ENCODE results near the gene GPR84.

Gene GPR84

DNA sequence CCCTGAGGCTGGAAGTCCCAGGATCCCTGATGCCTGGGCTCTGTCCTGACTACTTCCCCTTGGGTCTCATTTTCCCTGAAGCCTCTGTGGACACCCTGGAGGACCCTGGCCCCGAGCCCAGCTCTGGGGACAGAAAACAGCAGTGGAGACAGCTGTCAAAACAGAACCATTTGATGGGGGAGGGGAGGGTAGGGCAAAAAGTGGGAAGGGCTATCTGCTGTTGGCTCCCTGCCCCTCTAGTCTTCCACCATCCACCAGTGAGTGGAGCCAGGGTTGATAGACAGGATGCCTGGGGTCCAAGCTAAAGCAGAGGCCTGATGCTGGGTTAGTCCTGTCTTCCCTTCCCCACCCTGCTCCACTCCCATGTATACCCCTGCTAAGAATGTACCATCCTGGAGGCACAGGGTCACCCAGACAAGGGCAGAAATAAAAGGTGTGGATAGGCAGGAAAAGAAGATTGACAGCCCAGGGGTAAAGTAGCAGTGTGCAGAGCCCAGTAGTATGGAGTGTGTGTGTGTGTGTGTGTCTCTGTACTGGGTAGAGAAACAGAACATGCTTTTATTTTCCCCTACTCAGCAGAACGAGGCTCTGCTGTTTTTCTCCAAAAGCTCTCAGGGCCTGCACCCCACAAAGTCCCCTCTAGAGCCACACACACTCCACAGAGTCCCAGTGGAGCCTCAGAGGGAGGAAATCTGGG lies 10.4 kb upstream of the GPR84 start:
- H3K9ac ChIP-seq, result no peak overlapping the region
- H3K4me1 ChIP-seq, result peaks cover 20% of the 10 kb centered on the region

DNA sequence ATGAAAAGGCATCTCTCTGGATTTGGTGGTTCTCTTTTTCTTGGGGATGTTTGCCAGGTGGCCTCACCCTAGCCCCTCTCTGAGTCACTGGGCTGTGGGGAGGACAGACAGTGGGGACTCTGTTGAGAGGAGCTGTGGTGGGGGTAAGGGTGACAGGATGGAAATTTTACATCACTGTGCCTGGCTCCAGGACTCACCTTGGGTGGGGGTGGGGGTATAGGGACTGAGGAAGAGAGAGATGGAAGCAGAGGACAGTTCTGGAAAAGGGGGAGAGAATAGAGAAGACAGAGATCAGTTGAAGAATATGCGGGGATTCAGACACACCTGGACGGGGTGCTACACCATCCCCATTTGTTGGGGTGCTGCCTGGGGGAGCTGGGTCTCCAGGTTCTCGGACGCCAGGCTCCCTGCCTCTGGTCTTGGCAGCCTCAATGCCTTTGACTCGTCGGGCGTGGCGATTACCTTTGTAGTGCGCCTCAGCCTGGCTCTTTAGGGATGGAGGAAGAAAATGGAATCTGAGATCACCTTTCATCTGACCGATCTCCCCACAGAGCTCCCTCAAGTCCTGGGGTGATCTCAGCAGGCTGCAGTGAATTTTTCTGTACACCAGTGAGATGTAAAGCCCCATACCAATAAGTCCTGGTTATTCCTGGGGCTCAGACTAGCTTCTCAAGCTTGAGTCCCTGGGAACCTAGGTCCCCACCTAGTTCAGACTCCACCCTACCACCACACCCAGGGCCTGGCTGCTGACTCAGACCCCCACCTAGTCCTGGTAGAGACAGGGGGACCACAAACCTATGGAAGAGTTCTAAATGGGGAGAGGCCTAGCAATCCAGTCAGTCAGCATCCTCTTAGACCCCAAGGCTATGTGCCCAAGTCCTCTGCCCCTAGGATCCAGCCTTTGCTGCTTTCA lies 9.6 kb upstream of the GPR84 start:
- Histone ChIP-seq H3K4me3 (ENCODE audit: low read depth, low read length) (no peak overlapping the region), H3K36me3 (ENCODE audit: control insufficient read depth, insufficient read depth, low read length) (no peaks in the 10 kb centered on the region), H3K27ac (no peak overlapping the region), H3K9ac (no peak overlapping the region), H3K9me3 (ENCODE audit: control insufficient read depth, low read length) (no peaks in the 10 kb centered on the region), H3K27me3 (ENCODE audit: control insufficient read depth, insufficient read depth, low read length) (no peaks in the 10 kb centered on the region), H3K4me1 (peaks cover 17% of the 10 kb centered on the region), H3K4me2 (ENCODE audit: low read length) (no peak overlapping the region), H2AFZ (no peak overlapping the region), H3K79me2 (no peaks in the 10 kb centered on the region)
- TF ChIP-seq, protein P1, sequence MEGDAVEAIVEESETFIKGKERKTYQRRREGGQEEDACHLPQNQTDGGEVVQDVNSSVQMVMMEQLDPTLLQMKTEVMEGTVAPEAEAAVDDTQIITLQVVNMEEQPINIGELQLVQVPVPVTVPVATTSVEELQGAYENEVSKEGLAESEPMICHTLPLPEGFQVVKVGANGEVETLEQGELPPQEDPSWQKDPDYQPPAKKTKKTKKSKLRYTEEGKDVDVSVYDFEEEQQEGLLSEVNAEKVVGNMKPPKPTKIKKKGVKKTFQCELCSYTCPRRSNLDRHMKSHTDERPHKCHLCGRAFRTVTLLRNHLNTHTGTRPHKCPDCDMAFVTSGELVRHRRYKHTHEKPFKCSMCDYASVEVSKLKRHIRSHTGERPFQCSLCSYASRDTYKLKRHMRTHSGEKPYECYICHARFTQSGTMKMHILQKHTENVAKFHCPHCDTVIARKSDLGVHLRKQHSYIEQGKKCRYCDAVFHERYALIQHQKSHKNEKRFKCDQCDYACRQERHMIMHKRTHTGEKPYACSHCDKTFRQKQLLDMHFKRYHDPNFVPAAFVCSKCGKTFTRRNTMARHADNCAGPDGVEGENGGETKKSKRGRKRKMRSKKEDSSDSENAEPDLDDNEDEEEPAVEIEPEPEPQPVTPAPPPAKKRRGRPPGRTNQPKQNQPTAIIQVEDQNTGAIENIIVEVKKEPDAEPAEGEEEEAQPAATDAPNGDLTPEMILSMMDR (IDR thresholded peaks at IDR 0.05), result no peak

More for the DNA sequence above, 10.4 kb upstream of the GPR84 start:
- H3K27ac ChIP-seq, result no peak overlapping the region
- H3K36me3 ChIP-seq (ENCODE audit: control insufficient read depth, insufficient read depth, low read length), result no peaks in the 10 kb centered on the region
- H3K79me2 ChIP-seq, result peaks cover 2% of the 10 kb centered on the region
- peak overlapping the region; percentile 16 for H3K4me2 ChIP-seq (ENCODE audit: low read length)
- TF ChIP-seq, protein P1 (IDR thresholded peaks at IDR 0.05), result no peak
- H2AFZ ChIP-seq, result no peak overlapping the region
- no peak overlapping the region for H3K4me3 ChIP-seq (ENCODE audit: low read depth, low read length)
- H3K27me3 ChIP-seq (ENCODE audit: control insufficient read depth, insufficient read depth, low read length), result no peaks in the 10 kb centered on the region
- H3K9me3 ChIP-seq (ENCODE audit: control insufficient read depth, low read length), result no peaks in the 10 kb centered on the region

GRCh38 chr12:54372113-54372806 lies 8.0 kb upstream of the GPR84 start:
- no peak overlapping the region for H3K4me3 ChIP-seq (ENCODE audit: low read depth, low read length)
- TF ChIP-seq, protein P1 (IDR thresholded peaks at IDR 0.05), result no peak
- no peak overlapping the region for H3K9ac ChIP-seq
- H3K36me3 ChIP-seq (ENCODE audit: control insufficient read depth, insufficient read depth, low read length), result no peaks in the 10 kb centered on the region
- peaks cover 13% of the 10 kb centered on the region for H3K4me1 ChIP-seq
- no peak overlapping the region for H3K4me2 ChIP-seq (ENCODE audit: low read length)
- H3K79me2 ChIP-seq, result no peaks in the 10 kb centered on the region
- H3K9me3 ChIP-seq (ENCODE audit: control insufficient read depth, low read length), result no peaks in the 10 kb centered on the region
- H3K27ac ChIP-seq, result no peak overlapping the region
- no peaks in the 10 kb centered on the region for H3K27me3 ChIP-seq (ENCODE audit: control insufficient read depth, insufficient read depth, low read length)
- H2AFZ ChIP-seq, result no peak overlapping the region

GRCh38 chr12:54371328-54372112 lies 7.2 kb upstream of the GPR84 start:
- H3K27ac ChIP-seq, result no peak overlapping the region
- H3K4me1 ChIP-seq, result peaks cover 13% of the 10 kb centered on the region
- H3K9ac ChIP-seq, result no peak overlapping the region
- no peak overlapping the region for H2AFZ ChIP-seq
- H3K36me3 ChIP-seq (ENCODE audit: control insufficient read depth, insufficient read depth, low read length), result no peaks in the 10 kb centered on the region
- TF ChIP-seq, protein P1 (IDR thresholded peaks at IDR 0.05), result no peak
- H3K4me2 ChIP-seq (ENCODE audit: low read length), result no peak overlapping the region
- no peak overlapping the region for H3K4me3 ChIP-seq (ENCODE audit: low read depth, low read length)
- no peaks in the 10 kb centered on the region for H3K9me3 ChIP-seq (ENCODE audit: control insufficient read depth, low read length)
- no peaks in the 10 kb centered on the region for H3K27me3 ChIP-seq (ENCODE audit: control insufficient read depth, insufficient read depth, low read length)
- no peaks in the 10 kb centered on the region for H3K79me2 ChIP-seq
